NOMO-1 (cell line): ENCODE data around the gene ZBTB18.
A peak's percentile ranks its signal among the peaks of the same experiment; 100 is the strongest.
"Not testable (repeated sequence)": the region's sequence is repeated elsewhere in the genome, so short reads cannot be mapped to it uniquely, and the experiment has no call there.

Source experiments
- DNase-seq, 2 experiments: peaks; one replicate each; lab custom pipeline; 2025; ENCODE audit not compliant: unreplicated experiment in 2 of 2; lab: John Stamatoyannopoulos, UW

ZBTB18 gene

DNA sequence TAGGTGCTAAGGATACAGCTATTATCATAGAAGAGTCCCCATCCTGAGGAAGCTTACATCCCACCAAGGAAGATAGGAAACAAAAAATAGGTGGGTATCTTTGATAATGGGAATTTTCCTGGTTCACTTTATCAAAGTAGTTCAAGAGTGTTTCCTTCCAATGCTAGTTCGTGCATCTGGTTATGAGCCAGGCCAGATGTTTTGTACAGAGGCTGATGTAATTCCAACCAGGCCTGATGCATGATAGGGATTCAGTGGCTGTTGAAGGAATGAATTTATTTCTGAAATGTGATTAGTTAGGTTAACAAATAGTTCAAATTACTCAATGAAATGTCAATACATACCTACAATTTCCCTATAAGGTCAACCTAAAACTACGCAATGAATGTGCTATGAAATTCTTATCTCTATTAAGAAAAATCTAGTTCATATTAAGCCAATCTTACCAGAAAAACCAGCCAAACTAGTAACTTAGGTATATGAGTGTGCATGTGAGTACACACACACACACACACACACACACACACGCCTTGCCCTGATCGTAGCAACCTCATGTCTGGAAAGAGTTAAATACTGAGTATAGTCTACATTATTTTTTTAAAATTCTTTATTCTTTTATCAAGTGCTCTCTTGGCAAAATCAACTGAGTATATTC, 9.5 kb upstream of the ZBTB18 start:
- DNase-seq: no peak

DNA sequence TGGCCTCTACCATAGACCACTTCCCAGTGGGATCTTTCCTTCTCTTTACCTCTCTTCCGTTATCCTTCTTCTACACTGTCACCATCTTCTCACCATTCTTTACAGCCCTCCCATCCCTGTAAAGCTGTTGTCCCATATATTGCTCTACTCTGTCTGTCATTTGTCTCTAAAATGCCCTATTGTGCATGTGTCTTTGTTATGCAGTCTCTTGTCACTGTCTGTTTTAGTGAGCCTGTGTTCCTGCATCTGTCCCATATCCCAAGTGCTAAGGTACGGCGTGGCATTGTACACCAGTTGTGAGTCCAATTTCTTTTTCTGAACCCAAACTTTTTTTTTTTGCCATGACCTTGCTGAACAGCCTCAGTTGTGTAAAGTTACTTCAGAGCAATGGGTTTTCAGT, 8.8 kb upstream of the ZBTB18 start:
- no peak for DNase-seq

DNA sequence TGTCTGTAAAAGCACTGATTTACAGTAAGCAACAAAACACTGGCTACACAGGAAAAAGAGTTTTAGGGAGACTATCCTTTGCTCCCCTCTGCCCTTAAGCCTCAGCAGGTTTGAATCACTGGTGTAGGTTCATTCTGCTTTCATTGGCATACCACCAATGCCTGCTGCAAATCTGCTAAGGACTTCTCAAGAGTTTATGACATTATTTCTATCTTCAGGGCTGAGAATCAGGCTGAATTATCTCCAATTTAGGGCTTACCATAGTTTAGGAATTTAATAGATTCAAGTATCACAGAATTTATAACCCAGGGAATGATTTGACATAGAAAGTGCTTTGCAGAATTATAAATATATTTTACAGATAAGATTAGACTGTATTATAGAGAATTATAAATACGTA, 6.7 kb upstream of the ZBTB18 start:
- DNase-seq: no peak

DNA sequence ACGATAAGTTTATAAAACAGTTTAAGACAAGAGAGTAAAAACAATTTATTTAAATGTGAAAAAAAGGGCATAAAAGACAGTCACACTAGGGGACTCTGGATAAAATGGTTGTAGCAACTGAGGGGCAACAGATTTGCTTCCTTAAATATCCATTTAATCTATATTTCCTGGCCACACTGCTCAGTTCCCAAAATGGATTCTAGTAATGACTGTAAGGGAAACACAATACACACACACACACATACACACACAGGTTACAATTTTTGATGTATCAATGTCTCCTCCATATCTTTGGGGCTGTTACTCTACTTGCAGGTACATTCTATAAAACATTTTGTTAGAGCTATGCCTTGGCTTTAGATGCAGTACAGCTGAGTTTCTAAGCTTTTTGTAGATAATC, 4.8 kb upstream of the ZBTB18 start:
- not testable (repeated sequence) for DNase-seq

DNA sequence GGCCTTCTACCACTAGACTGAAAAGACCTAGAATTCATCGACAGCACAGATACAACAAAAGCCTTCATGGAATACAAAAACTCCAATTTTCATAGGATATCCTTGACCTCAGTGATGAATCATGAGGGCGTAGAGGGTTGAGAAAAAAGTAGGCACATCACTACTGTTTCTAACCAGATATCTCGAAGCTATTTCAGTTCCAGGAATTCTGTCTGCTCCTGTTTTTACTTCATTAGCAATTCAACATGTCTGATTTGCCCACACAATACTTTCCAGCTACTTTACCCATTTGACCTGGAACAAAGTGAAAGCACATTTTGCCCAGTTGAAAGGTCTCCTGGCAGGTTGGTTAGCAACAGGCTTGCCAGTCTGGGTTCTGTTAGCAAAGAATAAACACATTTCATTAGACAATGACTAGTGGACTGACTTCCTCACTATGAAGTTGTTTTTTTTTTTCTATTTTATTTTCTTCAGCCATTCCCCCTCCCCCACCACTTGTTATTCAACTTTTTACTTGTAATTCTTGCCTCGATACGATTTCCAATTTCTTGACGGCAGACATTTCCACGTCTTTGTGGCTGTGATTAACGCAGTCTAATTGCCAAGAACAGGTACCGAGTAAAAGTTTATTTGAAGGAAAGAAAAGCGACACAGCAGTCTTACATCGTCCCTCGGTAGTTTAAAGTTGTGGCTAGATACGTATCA, 4.0 kb upstream of the ZBTB18 start:
- peak in 1 of 2 experiments; percentile 29 for DNase-seq

DNA sequence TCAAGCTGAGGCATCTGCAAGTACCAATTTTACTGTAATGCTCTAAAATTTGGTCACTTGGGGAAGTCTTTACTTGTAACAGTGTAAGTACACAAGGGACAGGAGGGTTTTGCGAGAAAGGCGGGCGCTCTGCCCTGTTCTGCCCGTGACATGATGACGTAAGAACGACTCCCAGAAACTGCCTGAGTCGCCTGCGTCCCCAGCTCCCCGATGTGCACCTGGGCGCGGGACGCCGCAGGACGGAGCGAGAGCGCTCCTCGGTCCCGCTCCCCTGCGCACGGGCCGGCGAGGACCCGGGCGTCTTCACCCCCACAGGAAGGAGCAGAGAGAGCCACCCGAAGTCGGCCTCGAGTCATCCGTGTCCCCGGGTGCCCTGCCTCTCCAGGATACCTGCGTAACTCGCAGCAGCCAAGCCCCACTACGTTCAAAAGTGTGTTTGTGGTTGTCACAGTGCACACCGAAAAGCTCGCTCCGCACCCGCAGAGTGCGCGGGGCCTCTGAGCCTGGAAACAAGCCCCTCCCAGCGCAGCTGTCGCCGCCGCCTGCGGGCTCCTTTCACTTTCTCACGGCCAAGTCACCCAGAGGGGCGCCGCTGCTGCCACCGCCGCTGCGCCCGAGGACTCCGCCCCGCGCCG, 3.3 kb upstream of the ZBTB18 start:
- DNase-seq: peak; percentile 64 to 71

DNA sequence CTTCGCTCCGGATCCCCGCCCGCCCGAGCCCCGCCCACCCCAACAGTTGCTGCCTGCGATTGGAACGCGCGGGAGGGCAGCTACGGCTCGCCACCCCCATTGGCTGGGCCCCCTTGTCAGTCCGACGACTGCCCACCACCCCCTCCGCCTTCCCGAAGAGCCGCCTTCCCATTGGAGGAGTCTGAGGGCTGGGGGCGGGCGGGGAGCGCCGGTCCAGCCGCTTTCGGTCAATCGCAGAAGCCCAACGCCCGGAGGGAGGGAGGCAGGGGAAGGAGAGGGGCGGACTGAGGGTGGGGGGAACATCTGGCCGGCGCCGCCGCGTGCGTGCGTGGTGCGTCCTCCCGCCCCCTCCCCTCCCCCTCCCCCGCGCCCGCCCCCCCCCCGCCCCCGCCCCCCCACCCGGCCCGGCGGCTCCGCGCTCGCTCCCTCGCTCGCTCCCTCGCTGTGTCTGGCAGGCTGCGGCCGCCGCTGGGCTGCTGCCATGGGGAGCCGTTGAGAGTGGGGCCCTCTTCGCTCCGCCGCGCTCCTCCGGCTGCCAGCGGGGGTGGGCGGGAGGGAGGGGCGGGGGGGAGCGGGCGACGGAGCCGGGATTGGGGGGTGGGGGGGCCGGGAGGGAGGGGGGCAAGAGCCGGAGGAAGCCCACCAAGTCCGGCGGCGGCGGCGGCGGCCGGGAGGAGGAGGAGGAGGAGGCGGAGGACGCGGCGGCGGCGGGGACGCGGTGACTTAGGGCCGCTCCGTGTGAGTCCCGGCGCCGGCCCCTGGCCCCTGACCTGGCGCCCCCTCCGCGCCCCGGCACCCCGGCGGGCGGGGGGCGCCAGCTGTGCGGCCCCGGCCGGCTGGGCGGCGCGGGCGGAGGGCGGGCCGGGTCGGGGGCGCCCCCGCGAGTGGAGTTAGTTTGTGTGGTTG, 2.6 kb upstream of the ZBTB18 start:
- peak; percentile 96 to 99 for DNase-seq

DNA sequence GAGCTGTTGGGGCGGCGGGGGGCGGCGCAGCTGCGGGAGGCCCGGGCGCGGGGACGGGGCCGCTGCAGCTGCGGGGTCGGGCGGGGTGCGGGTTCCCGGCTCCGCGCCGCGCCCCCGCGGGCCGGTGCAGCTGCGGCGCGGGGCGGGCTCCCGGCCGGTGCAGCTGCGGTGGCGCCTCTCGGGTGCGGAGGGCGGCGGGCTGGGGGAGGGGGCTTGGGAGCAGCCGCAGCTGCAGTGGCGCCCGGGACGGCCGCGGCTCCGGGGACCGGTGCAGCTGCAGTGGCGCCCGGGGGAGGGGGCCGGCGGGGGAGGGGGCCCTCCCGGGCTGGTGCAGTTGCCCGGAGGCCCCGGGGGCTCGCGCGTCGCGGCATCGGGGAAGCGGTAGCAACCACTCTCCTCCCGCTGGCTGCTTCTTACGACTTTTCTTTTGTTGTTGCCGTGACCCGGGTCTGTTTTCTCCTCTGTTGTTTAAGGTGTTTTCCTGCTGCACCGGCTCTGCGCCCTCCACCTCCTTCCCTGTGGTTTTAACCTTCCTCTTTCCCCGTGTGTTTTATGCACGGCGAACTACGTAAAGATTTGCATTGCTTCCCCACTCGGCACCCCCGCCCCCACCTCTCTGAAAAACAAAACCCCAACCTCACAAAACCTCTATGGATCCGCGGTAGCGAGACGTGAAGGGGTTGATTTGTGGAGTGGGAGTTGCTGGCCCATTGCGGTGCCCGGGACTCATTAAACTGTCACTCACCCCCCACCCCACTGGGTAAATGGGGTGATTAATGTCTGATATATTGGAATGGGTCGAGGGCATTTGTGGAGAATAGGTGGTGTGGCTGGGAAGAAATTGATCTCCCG, 1.7 kb upstream of the ZBTB18 start:
- peak; percentile 36 to 45 for DNase-seq

DNA sequence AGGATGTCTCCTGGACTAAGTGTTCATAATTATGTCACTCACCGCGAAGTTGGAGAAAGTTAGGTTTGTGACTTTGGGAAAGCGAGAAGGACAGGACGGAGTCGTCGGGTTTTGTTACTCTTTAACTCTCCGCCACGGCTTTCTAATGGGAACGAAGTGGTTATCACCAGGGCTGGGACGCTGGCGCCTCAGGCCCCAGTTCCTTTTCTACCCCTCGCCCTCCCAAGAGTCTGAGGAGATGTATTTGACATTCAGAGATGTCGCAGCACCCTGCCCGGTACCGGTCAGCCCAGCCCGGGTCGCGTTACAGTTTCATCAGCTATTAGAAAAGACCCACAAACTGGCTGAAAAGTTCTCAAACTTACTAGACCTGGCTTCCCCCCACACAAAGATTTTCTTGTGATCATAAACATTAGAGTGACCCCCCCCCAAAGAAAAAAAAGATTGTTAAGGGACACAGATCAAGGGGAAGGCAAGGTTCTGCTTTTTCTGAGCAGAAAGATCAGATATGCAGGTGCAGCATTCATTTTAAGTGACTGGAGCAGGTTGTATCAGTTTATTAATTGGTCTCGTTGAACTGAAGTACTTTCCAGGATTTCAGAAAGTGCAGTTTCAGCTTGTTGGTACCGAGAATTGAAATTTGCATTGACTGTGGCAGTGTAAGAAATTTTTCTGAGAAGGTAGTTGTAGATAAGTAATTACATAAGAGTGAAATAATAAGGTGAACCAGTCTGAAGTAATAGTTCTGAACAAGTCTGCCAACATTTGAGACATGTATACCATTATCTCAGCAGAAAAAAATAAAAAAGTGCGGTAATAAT, 859 bp upstream of the ZBTB18 start:
- peak; percentile 21 to 36 for DNase-seq

DNA sequence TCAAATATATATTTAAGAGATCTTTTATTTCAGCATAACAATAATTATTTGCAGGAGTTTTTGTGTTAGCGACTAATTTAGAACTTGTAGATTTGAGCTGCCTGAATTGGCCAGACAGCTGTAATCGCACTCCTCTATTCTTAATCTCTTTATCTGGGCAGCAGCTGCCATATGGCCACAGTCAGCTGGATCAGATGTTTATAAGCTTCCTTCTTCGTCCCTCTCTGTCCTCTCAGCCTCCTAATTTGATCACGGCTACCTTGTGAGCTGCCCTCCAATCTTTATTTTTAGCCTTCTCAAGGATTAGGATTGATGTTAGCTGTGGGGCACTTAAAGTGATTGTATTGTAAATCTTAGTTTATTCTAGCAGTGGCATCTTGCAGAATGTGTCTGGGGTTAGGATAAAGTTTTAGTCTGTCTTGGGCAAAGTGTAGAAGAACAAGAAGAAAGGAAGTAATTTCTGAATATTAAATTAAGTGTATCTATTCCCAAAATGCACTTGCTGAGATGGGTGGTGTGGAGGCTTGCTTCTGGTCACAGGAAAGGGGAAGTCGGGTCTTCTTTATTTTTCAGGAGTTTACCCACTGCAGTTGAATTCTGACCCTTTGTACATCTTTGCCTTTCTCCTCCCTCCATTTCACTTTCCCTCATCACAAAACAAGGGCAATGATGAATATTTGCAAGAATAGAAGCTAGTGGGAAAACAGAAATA, 1.1 kb downstream of the ZBTB18 start:
- DNase-seq: peak; percentile 35 to 41

DNA sequence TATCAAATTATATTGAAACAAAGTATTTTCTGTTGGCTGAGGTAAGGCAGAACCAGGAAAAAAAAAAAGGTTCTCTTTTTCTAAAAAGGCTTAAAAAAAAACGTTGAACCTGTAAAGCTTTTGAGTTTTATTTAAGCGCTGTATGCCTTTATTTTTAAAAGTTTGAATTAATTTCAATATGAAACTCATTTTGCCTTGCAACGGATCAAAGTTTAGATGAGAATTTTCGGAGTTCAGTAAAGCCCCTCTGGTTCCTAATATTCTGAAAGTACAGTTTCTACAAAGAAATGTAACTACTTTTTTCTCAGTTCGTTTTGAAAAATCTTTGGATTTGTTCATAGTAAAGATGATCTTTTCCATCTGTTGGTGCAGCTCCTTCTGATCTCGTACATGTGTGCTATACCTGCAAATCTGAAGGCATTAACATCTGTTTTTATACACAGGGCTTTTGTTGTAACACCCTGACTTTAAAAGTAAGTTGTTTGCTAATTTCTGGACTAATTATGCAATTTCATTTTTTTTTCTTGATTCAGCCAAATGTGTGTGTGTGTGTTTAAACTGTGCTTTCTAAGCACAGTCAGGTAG, 1.7 kb downstream of the ZBTB18 start:
- DNase-seq: no peak

DNA sequence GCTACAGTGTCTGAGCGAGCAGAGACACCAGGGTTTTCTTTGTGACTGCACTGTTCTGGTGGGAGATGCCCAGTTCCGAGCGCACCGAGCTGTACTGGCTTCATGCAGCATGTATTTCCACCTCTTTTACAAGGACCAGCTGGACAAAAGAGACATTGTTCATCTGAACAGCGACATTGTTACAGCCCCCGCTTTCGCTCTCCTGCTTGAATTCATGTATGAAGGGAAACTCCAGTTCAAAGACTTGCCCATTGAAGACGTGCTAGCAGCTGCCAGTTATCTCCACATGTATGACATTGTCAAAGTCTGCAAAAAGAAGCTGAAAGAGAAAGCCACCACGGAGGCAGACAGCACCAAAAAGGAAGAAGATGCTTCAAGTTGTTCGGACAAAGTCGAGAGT, 2.7 kb downstream of the ZBTB18 start:
- DNase-seq: no peak

DNA sequence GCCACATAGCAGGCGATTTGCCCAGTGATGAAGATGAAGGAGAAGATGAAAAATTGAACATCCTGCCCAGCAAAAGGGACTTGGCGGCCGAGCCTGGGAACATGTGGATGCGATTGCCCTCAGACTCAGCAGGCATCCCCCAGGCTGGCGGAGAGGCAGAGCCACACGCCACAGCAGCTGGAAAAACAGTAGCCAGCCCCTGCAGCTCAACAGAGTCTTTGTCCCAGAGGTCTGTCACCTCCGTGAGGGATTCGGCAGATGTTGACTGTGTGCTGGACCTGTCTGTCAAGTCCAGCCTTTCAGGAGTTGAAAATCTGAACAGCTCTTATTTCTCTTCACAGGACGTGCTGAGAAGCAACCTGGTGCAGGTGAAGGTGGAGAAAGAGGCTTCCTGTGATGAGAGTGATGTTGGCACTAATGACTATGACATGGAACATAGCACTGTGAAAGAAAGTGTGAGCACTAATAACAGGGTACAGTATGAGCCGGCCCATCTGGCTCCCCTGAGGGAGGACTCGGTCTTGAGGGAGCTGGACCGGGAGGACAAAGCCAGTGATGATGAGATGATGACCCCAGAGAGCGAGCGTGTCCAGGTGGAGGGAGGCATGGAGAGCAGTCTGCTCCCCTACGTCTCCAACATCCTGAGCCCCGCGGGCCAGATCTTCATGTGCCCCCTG, 3.3 kb downstream of the ZBTB18 start:
- no peak for DNase-seq

DNA sequence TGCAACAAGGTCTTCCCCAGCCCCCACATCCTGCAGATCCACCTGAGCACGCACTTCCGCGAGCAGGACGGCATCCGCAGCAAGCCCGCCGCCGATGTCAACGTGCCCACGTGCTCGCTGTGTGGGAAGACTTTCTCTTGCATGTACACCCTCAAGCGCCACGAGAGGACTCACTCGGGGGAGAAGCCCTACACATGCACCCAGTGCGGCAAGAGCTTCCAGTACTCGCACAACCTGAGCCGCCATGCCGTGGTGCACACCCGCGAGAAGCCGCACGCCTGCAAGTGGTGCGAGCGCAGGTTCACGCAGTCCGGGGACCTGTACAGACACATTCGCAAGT, 3.8 kb downstream of the ZBTB18 start:
- no peak for DNase-seq

DNA sequence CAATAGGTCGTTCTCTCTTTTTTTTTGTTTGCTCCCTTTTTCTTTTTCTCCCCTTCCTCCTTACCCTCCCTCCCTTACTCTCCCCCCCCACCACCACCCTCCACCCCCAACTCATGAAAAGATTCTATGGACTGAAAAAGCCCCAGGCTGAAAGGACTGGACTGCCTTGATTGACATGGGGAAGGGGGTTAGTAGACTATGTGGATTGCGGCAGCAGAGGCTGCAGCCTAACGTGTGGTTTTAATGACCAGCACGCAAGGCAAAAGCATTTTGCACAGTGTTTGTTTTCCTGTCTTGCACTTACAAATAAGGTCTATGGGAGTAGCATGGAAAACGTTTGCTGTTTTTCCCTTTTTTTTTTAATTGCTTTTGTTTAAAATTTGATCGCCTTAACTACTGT, 5.5 kb downstream of the ZBTB18 start:
- no peak for DNase-seq

DNA sequence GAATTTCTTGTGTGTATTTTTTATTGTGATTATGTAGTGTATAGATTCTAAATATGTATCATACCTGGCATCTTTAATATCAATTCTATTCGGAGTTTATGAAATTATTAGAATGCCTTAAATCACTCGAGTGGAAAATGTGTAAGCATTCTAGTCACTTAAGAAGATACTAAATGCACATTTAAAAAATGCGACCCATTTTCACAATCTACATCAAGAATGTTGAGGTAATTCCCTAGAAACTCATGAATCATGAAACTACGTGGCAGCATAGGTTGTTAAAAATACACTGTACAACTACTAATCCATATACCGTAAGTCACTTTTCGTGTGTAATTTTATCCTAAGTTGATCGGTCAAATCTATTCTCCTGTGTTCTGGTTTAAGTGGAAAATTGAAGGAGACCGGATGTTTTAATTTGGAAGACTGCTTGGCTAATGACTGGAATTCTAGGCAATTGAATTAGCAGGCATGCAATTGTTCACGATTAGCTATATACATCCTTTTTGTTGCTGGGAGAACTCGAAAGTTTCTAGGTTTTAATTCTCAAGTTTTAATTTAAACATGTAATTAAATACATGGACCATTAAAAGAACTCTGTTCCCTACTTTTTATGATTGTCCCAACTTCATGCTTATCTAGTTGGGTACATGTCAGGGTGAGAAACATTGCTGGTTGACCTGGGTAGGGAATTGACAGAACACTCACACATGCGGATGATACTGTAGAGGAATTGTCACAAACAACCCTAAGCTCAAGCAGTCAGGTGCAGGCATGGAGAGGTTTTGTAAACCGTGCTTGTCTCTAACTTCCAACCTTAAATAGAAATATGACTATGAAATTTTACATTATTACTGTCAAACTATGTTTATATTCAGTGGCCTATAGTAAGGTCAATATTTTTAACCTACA, 6.6 kb downstream of the ZBTB18 start:
- DNase-seq: no peak

DNA sequence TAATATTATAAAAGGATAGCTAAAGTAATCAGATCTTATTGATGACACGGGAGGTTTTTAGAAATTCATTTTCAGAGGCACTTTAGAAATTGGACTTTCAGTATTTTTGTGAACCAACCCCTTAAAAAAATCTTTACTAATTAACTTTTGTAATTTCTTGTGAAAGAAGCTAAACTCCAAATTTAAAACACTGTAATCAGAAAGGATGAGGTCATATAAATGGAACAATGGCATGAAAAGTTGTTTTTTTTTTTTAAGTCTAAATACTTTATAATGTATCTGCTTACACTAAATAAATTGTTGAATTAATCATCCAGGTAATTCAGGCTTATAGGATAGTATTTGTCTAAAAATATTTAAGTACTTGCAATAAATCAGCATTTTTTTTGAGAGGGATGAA, 9.0 kb downstream of the ZBTB18 start:
- no peak for DNase-seq
